Measurements from ENCODE around the gene ZNF718.
A peak's percentile ranks its signal among the peaks of the same experiment; 100 is the strongest.
"Not testable (repeated sequence)": the region's sequence is repeated elsewhere in the genome, so short reads cannot be mapped to it uniquely, and the experiment has no call there.

ZNF718 gene

DNA sequence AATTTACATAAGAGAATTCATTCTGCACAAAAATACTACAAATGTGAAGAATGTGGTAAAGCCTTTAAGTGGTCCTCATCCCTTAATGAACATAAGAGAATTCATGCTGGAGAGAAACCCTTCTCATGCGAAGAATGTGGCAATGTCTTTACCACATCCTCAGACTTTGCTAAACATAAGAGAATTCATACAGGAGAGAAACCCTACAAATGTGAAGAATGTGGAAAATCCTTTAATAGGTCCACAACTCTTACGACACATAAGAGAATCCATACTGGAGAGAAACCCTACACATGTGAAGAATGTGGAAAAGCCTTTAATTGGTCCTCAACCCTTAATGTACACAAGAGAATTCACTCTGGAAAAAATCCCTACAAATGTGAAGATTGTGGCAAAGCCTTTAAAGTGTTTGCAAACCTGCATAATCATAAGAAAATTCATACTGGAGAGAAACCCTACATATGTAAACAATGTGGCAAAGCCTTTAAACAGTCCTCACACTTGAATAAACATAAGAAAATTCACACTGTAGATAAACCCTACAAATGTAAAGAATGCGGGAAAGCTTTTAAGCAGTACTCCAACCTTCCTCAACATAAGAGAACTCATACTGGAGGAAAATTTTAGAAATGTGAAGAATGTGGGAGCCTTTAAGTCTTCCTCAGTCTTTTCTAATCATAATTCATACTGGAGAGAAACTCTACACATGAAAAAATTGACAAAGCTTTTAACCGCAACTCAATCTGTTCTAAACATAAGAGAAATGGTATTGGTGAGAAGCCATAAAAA is 37.4 kb downstream of the ZNF718 start:
- DNase-seq (ENCODE audit: low read depth, low spot score), result no peak

GRCh38 chr4:169640-170039 is 45.3 kb downstream of the ZNF718 start:
- not testable (repeated sequence) for DNase-seq (ENCODE audit: low read depth, low spot score)

- DNase-seq (ENCODE audit: low read depth, low spot score), result not testable (repeated sequence)
These were observed 47.0 kb downstream of the ZNF718 start for GRCh38 chr4:171318-171717.

GRCh38 chr4:173666-174314 is 49.5 kb downstream of the ZNF718 start:
- DNase-seq (ENCODE audit: low read depth, low spot score), result no peak

DNA sequence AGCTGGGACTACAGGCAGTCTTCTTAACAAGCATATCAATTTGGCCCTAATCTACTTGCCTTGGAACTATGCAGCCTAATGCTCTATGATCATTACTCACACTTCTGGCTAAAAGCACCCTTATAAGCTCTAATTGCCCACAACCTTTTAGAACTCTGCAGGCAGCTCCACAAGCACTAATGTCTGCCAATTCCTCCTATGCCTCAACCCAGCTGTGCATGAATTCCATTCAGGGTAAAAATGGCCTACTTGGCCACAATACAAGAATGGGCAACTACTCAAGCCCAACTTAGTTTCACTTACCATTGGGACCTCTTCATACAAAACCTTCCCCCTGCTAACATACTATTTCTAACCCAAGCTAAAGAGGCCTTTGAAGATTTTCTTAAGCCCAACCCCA is 51.7 kb downstream of the ZNF718 start:
- DNase-seq (ENCODE audit: low read depth, low spot score), result no peak

- no peak for DNase-seq (ENCODE audit: low read depth, low spot score)
These were observed 52.7 kb downstream of the ZNF718 start for GRCh38 chr4:176995-177394.

DNA sequence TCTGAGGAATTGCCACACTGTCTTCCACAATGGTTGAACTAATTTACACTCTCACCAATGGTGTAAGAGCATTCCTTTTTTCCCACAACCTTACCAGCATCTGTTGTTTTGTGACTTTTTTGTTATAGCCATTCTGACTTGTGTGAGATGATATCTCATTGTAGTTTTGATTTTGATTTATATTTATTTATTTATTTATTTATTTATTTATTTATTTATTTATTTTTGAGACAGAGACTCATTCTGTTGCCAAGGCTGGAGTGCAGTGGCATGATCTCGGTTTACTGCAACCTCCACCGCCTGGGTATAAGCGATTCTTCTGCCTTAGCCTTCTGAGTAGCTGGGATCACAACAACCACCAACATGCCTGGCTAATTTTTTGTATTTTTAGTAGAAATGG is 57.9 kb downstream of the ZNF718 start:
- DNase-seq (ENCODE audit: low read depth, low spot score), result not testable (repeated sequence)

GRCh38 chr4:188091-188490 is 63.8 kb downstream of the ZNF718 start:
- DNase-seq (ENCODE audit: low read depth, low spot score), result no peak

DNA sequence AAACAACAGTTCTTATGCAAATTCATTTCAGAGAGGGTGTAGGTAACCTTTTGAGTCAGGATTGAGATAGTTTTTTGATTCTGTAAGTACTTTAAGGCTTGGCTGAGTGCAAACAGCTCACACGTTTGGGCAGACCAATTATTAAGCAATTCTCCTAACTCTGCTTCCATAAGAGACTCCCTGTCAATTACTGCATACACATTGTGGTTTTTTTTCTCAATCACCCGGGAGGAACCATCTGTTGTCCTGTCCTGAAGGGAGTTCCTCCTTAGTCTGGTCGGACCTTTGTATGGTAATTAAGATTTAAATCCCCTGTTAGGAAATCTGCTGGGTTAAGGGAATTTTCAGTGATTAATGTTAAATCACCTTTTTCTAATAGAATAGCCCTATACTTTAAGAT is 70.9 kb downstream of the ZNF718 start:
- DNase-seq (ENCODE audit: low read depth, low spot score), result not testable (repeated sequence)

DNA sequence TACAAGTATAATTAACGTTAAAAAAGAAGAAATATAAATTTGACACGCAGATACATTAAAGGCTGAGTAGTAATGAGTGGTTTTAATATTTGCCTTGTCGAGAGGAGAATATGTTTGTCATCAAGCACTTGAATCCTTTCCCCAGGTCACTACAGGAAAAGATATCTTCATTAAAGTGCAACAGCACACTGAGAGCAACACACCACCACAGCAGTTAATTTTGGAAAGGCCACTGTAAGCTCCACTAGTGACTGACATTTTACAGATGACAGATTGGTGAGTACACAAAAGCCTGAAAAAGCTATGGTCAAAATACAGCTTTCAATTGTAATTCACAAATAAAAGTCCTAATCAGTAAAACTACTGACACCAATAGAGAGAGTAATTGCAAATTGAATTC is 76.6 kb downstream of the ZNF718 start:
- no peak for DNase-seq (ENCODE audit: low read depth, low spot score)

GRCh38 chr4:202822-203221 is 78.5 kb downstream of the ZNF718 start:
- DNase-seq (ENCODE audit: low read depth, low spot score), result not testable (repeated sequence)

- no peak for DNase-seq (ENCODE audit: low read depth, low spot score)
These were observed 80.9 kb downstream of the ZNF718 start for GRCh38 chr4:205097-205756.

DNA sequence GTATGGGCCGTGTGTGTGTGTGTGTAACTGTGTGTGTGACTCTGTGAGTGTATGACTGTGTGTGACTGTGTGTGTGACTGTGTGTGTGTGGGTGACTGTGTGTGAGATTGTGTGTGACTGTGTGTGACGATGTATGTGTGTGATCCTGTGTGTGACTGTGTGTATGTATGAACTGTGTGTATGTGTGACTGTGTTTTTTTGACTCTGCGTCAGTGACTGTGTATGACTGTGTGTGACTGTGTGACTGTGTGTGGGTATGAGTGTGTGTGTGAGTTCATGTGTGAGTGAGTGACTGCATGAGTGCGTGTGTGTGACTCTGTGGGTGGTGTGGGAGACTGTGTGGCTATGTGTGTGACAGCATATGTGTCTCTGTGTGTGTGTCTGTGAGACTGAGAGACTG is 81.8 kb downstream of the ZNF718 start:
- no peak for DNase-seq (ENCODE audit: low read depth, low spot score)

DNA sequence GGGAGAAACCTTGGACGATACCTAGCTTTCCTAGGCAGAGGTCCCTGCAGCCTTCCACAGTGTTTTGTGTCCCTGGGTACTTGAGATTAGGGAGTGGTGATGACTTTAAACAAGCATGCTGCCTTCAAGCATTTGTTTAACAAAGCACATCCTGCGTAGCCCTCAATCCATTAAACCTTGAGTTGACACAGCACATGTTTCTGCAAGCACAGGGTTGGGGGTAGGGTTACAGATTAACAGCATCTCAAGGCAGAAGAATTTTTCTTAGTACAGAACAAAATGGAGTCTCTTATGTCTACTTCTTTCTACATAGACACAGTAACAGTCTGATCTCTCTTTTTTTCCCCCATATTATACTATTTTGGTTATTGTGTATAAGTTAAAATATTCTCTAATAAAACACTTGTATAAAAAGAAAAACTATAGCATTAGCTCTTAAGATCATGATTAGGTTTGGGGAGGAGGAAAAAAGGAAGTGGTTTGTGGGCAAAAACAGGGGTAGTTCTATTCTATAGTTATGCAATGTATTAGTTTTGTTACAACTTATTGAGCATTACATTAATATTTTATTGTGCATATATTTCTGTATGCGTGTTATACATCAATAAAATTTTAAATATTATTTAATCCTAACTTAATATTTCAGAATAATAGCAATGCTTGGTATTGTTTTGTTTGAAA is 84.3 kb downstream of the ZNF718 start:
- not testable (repeated sequence) for DNase-seq (ENCODE audit: low read depth, low spot score)

- no peak for DNase-seq (ENCODE audit: low read depth, low spot score)
These were observed 86.8 kb downstream of the ZNF718 start for GRCh38 chr4:211033-211511.

- peak; percentile 66 for DNase-seq (ENCODE audit: low read depth, low spot score)
These were observed 88.3 kb downstream of the ZNF718 start for GRCh38 chr4:212438-213188.

GRCh38 chr4:213189-213535 is 88.9 kb downstream of the ZNF718 start:
- peak; percentile 5 for DNase-seq (ENCODE audit: low read depth, low spot score)
